ENCODE results near the gene UBE2L3.
"Not testable (repeated sequence)": the region's sequence is repeated elsewhere in the genome, so short reads cannot be mapped to it uniquely, and the experiment has no call there.

The UBE2L3 gene

DNA sequence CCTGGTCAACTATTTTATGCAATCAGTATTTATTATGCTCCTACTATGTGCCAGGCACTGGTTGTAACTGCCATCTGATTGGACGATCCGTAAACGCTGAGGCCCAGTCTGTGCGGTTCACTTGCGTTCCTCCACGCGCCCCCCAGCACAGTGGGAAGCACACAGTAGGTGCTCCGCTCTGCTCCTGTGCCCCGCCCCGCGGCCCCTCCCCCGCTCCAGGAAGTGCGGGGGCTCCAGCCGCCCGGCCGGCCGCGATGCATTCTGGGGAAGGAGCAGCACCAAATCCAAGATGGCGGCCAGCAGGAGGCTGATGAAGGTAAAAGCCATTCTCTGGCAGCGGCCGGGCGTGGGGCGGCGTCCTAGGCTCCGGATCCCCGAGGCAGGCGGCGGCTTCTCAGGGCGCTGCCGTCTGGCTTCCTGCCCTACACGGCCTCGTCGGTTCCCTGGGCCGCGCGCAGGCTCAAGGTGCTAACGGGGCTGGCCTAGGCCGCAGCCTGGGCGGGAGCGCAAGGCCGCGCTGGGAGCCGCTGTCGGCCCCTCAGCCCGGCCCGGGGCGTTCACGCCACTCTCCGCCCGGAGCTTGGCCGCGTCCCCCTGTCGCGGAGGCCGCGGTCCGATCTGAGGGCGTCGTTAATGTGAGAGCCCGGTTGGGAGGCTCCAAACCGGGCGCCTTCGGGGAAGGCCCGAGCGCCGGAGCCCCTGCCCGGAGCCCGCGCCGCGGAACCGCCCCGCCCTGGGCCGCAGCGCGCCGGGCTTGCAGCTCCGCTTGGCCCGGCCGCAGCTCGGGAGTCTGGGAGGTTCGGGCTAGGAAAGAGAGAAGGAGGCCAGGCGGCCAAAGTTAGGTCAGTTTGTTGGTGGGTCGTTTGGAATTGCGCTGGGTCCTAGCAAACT lies at the start of gene UBE2L3:
UBE2L3 (plus strand) TSS at position 259 of the 891 bp plus-strand sequence; CDS start at position 290, 31 bp downstream.
- peak; percentile 87 for DNase-seq

DNA sequence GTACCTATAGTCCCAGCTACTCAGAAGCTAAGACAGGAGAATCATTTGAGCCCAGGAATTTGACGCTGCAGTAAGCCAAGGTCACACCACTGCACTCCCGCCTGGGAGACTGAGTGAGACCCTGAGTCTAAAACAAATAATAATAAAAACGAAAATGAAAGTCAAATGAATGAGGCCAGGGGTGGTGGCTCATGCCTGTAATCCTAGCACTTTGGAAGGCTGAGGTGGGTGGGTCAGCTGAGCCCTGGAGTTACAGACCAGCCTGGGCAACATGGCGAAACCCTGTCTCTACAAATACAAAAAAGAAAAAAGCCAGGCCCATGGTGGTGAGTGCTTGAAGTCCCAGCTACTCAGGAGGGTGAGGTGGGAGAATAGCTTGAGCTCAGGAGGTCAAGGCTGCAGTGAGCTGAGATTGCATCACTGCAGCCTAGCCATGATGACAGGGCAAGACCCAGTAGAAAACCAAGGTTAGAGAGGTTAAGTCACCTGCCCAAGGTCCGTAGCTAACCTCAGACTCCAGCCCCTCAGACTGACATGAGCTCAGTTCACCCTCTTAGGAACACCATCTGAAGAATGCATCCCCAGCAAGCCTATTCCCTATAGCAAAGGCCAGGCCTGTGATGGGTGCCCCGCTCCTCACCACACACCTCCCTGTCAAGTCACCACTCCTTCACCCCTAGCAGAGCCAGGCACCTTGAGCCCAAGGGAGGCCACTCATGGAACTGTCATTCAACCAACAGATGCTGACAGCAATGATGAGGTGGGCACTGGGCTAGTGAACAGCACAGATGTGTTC lies 40.6 kb upstream of the UBE2L3 start:
- DNase-seq, result not testable (repeated sequence)

DNA sequence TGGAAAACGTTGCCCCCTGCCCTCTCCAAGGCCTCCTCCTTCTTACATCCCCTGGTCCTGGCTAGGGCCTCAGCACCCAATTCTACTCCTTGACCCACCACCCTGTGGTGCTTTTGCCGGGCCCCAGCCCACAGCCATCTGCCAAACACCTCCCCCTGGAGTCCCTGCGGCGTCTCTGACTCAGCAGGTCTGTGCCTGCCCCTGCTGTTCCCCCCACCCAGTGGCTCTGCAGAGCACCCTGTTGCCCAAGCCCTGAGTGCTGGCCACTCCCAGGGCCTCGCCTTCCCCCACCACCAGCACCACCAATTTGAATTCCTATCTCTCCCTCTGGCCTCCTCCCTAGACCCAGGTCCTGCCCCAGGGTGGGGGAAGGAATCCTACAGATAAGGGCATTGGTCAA lies 36.0 kb upstream of the UBE2L3 start:
- not testable (repeated sequence) for DNase-seq

DNA sequence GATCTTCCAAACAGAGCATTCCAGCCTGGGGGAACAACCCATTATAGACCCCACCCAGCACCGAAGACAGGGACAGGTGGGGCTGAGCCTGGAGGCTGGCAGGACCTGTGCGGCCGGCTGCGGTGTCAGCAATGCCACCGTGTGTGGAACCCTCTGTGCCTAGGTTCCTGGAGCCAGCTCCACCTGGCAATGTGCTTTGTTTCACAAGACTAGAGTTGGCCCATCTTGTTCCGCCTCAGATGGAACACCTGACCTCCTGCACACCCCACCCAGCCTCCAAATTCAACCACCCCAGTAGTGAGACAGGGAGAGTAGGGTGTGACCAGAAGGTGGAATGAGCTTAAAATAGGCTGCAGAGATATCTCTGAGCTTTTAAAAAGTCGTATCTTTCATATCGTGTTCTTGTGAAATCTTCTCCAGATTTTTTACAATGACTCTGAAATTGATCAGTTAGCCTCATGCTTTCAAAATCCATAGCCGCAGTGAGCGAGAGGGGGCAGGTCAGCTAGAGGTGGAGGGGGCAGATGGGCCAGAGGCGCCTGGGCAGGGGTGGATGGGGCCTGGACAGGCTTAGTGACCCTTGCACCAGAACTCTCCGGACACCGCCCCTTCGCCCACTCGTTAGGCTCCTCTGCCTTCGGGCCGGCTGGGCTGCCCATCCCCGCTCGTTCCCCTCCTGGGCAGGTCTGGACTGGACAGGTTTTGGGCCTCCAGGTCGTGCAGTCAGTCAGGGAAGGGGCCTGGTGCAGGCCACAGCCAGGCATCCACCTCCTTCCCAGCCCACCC lies 34.5 kb upstream of the UBE2L3 start:
- not testable (repeated sequence) for DNase-seq

DNA sequence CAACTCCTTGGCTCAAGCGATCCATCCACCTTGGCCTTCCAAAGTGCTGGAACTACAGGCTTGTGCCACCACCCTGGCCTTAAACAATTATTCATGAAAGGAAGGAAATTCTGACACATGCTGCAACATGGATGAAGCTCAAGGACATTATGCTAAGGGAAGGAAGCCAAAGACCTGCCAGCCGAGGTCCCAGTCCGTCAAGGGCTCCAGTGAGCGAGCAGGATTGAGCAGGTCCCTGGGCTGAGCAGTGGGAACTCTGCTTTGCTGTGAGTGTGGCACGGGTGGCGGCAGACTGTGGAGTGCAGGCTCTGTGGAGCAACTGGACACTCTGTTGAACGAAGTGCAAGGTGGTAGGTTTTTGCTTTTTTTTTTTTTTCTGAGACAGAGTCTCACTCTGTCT lies 27.7 kb upstream of the UBE2L3 start:
- not testable (repeated sequence) for DNase-seq

DNA sequence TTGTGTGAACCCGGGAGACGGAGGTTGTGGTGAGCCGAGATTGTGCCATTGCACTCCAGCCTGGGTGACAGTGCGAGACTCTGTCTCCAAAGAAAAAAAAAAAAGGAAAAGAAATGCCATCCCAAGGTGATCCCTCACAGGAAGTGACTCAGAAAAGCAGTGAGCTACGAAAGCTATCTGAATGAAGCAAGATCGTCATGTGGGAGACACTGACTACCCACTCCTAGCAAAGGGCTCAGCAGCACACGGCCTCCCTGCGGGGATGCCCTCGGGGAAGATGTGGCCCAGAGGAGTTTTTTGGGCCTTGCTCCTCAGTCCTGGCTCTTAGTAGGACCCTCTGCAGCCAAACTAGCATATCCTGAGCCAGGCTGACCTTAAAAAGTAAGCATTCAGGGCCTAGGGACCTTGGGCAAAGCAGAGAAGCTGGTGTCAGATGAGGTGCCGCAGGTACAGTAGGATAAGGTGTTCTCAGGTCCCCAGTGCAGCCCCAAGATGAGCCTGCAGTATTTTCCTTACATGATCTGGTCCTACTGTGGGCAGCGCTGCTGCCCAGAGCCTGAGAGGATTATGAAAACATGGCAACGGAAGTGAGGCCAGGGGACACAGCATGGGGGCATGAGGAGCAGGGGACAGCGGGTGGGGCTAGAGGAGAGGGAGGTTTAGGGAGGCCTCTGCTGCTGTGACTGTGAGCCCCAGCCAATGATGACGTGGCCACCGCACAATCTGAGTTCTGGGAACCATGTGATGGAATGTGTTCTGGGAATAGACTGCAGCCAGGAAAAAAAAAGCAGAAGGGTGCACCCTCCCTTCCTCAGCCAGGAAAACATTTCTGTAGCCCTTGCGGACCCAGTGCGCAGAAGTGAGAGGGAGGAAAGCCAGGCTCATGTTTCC lies 22.8 kb upstream of the UBE2L3 start:
- DNase-seq, result not testable (repeated sequence)

DNA sequence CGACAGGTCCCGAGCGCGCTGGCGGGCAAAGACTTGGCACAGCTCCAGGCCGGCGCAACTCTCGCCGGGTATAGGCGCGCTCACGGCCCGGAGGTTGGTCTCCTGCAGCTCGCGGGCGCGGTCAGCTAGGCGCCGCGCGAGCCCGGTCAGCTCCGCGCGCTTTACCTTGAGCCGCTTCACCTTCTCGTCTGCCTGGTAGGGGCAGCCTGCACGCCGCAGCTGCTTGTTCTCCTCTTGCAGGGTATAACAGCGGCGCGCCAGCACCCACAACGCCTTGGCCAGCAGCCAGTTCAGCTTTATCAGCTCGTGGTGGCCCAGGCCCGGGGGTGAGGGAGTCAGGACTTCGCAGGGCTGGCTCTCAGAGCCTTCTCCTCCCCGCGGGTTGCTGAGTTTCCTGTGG lies 18.0 kb upstream of the UBE2L3 start:
- not testable (repeated sequence) for DNase-seq

DNA sequence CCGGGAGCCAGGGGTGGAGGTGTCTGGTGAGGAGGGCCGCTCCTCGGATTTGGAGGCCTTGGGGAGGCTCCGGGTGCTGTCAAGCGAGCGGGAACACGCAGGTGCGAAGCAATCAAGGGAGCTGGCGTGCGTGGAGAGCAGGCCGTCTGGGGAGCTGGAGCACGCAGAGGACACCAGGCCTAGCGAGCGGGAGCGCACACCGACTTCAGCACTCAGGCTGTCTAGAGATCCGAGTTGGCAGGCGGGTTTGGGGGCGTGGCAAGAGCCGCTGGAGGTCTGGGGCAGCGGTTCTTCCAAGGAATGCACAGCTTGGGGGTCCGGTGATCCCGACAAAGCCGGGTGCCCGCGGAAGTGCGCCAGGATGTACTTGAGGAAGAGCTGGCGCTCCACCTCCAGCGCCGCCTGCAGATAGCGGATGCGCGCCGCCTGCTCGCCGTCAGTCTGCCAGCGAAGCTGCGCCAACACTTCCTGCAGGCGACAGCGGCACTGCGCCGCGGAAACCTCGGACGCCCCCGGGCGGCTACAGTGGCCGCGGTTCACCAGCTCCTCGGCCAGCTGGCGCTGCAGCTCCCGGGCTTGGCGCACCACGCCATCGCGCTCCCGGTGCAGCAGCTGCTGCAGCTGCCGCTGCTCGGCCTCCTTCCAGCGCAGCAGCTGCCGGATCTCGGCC lies 17.4 kb upstream of the UBE2L3 start:
- not testable (repeated sequence) for DNase-seq

DNA sequence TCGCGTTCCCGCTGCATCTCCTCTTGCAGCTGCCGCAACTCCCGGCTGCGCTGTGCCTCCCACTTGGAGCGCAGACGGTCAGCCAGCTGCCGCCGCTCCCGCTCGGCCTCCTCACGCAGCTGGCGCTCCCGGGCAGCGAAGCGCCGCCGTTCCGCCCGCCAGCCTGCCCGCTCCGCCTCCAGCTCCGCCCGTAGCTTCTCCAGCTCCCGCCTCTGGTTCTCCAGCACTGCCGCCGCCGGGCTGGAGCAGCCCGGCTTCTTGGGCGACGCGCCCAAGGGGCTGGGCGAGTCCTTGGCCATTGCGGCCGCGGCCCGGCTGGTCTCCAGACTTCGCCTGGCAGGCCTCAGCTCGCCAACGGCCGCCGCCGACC lies 16.9 kb upstream of the UBE2L3 start:
- not testable (repeated sequence) for DNase-seq

DNA sequence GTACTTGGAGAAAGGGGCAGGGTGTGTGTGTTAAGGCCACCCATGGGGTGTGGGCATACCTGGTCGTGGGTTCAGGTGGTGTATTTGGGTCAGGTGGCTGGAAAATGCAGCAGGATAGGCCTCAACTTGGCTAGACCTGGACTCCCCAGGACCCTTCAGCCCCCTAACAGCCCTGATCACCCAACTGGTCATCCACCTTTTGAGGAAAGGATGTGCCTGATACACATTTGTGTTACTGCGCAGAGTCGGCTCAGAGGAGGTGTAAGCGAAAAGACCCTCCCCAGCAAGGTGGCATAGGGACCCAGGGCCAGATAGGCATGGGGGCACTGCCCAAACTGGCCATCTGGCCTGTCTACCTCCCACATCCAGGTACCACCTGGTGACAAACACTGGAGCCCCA lies 16.2 kb upstream of the UBE2L3 start, which contains the start of gene RIMBP3C:
RIMBP3C (minus strand) TSS at position 101 of the 400 bp plus-strand sequence. CDS start 485 bp downstream, outside the sequence.
- DNase-seq, result not testable (repeated sequence)

DNA sequence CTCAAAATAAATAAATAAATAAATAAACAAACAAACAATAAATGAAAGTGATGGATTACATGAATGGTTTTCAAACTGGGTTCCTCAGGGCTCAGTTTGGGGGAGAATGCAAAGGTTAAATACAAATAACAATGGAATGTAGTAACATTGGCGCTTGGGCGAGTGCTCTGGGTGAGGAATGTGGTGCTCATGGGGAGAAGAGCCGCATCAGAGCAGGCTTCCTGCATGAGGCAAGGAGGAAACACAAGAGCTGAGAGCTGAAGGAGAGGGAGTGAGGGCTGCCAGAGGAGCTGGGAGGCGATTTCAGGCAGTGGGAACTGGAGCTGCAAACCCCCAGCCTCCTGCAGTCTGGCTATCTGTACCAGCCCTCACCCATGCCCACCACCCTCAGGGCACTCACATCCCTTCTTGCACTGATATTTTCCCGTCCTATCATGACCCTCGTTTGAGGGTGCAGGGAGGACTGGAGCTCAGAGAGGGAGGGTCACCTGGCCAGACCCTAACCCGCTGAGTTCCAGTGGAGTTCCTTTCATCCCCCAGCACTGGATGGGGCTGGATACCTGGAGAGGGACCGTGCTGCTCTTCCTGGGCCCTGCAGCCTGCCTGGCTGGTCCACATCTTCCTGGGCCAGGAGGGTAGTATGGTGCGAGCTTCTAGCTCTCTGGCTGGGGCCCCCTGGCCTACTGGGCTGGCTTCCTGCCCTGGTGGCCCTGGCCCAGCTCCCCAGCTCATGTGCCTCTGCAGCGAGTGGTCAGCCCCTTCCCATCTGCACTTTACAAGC lies 8.0 kb upstream of the UBE2L3 start:
- not testable (repeated sequence) for DNase-seq

DNA sequence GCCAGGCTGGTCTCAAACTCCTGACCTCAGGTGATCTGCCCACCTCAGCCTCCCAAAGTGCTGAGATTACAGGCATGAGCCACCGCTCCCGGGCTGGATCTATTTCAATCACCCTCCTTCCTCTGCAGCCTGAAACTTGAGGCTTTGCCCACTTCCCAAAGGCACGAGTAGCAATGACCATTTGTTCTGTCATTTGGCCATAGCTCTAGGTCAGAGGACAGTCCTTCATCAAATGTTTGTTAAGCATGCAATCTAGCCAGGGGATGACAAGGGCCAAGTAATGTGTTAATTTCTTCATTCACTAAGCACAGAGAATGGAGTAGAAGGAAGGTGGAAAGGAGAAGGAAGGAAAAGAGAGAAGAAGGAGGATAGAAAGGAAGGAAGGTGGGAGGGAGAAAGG lies 6.9 kb upstream of the UBE2L3 start:
- not testable (repeated sequence) for DNase-seq

DNA sequence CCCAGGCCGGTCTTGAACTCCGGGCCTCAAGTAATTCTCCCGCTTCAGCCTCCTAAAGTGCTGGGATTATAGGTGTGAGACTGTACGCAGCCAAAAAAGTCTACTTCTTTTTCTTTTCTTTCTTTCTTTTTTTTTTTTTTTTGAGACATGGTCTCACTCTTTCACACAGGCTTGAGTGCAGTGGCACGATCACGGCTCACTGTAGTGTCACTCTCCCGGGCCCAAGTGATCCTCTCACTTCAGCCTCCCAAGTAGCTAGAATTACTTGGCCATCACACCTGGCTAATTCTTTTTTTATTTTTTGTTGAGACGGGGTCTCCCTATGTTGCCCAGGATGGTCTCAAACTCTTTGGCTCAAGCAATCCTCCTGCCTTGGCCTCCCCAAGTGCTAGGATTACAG lies 3.6 kb upstream of the UBE2L3 start:
- DNase-seq, result no peak

DNA sequence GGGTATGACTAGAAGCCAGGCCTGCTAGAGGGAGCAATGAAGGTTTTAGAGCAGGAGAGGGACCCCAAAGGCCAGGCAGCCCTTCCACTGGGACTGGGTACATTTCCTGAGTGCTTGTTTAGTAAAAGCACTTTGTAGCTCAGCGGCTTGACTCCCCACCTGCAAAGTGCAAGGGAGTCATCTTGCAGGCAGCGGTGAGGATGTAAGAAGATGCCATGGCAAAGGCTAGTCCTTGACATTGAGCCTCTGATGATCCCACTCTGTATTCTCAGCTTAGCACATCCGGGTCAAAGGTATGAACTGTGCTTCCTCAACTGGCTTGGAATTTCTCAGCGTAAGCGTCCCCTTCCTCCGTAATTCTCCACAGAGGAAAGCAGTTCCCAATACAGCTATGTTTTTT lies 3.1 kb upstream of the UBE2L3 start:
- no peak for DNase-seq

DNA sequence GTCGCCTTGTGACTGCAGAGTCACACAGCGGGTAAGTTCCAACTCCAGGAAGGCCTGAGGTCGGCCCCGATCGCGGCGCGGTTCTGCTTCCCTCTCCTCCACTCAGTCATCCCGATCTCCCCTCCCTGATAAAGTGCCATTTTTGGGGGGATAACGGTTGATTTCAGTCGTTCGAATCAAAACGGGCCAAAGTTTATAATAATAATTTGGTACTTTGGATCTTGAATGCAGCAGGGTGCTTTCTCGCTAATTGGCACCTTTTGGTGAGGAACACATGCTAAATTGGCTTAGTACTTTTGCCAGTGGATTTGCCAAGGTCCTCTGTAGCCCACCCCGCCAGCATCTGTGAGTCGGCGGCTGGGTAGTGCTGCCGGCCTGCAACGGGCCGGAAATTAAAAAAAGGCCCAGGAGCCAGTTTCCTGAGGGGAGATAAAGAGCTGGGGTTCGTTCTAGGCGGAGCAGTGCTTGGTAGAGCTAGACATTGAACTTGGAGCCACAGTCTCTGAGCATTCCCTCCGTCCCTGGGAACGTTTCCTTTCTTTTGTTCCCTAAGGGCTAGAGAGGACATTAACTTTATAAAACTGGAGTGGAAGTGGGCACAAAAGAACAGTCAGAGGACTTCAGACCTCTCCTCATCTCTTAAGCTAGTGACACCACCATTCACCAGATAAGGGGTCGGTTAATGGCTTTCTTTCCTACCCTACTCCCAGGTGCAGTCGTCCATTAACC lies 997 bp downstream of the UBE2L3 start:
- peak; percentile 53 for DNase-seq

DNA sequence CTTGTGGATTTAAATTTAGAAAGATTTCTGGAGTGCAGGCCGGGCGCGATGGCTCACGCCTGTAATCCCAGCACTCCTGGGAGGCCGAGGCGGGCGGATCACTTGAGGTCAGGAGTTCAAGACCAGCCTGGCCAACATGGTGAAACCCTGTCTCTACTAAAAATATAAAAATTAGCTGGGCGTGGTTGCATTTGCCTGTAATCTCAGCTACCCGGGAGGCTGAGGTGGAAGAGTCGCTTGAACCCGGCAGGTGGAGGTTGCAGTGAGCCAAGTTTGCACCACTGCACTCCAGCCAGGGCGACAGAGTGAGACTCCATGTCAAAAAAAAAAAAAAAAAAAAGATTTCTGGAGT lies 1.5 kb downstream of the UBE2L3 start:
- not testable (repeated sequence) for DNase-seq

DNA sequence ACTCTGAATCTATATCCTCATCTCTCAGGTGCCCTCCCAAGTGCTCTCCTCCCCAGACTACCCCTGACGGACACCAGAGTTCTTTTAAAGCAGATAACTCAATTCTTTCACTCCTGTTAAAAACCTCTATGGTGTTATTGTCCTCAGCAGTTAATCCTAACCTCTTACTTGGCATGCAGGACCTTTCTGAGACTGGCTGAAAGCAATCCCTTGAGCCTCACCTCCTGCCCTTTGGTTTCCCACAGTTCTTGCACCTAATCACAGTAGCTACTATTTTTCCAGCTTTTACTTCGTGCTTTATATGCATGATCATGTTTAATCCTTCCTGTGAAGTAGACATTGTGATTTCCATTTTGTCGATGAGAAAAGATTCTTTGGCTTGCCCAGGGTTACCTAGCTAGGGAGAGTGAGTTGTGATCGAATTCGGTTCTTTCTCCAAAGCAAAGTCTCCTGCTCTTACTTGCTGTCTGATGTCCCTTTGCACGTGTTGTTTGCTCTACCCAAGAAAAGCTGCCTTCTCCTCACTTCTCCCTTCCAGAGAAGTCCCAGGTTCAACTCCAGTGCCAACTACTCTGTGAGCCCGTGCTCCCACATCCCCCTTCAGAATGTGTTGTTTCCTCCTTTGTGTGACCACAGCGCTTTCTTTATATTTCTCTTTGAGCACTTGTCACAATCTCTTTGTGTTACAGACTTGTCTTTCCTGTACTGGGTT lies 2.1 kb downstream of the UBE2L3 start:
- DNase-seq, result no peak

DNA sequence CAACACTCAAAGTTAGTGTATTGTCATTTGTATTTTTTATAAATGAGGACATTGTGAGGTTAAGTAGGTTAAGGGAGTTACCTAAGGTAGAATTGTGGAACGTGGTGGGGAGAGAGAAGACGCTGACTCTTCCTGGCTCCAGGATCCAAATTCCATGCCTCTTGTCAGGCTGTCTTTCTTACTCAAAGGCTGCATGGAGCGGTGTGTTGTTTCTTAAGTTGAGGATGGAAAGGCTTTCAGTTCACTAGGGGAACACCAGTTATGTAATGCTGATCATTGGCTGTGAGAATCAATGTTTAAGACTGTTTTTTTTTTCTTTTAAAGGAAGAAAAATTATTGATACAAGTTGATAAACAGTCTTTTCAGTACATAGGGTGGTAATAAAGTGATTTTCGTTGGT lies 2.9 kb downstream of the UBE2L3 start:
- no peak for DNase-seq

DNA sequence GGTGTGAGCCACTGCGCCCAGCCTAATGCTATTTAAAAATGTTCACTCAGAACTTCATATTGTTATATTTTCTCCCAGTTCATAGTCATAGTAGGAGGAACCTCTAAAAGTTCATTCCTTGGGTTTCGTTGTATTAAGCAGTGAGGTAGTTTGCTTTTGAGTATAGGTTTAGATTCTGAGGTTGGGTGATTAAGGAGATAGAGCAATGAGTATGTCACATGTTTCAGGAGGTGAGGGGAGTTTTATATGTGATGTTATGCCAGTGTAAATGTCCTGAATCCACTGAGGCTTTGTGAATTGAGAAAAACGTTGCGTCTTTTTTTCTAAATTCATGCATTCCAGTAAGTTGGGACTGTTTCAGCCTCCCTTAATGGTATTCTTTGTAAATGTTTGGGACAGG lies 4.2 kb downstream of the UBE2L3 start:
- DNase-seq, result peak; percentile 52

Measured in activated CD4-positive, alpha-beta T cell treated with anti-CD3 and anti-CD28 coated beads, Interleukin-2, amount 50 U/mL, for 16 hours (primary cell).